HL-60 (cell line): ENCODE results near the gene POU5F1.
"Not testable (repeated sequence)": the region's sequence is repeated elsewhere in the genome, so short reads cannot be mapped to it uniquely, and the experiment has no call there.

Source experiments
- DNase-seq, 2 experiments: peaks; one replicate each; pipeline ENCODE4 v3.0.0-alpha.2; 2010 to 2020; ENCODE audit warnings: low read depth in 1 of 2, low spot score in 1 of 2
- H3K27ac ChIP-seq: fragments of 250-450 bp; sonication (Bioruptor Pico); replicated peaks from 2 replicates; pipeline ENCODE4 v1.5.1; 2020; ENCODE audit warnings: mild to moderate bottlenecking, moderate library complexity
- H3K27me3 ChIP-seq: fragments of 250-450 bp; sonication (Bioruptor Pico); 2 replicates; pipeline ENCODE4 v1.5.1; 2021; ENCODE audit warnings: mild to moderate bottlenecking, moderate library complexity; ENCODE audit not compliant: insufficient read depth, poor library complexity, severe bottlenecking
- H3K4me3 ChIP-seq: replicated peaks from 2 replicates; pipeline ENCODE4 v1.5.1; 2011; ENCODE audit warnings: mild to moderate bottlenecking, control low read depth, low read length; ENCODE audit not compliant: insufficient read depth
- GABPA ChIP-seq: IDR thresholded peaks from 2 replicates; pipeline ENCODE4 v1.6.1; 2012; ENCODE audit warnings: low read depth
- POLR2AphosphoS5 ChIP-seq: IDR thresholded peaks from 2 replicates; pipeline ENCODE4 v1.6.1; 2012; ENCODE audit warnings: low read depth
- SPI1 ChIP-seq: IDR thresholded peaks from 2 replicates; pipeline ENCODE4 v1.6.1; 2012; ENCODE audit warnings: low read depth, mild to moderate bottlenecking, borderline replicate concordance
- TF ChIP-seq, protein P1 (sequence below): IDR thresholded peaks from 2 replicates; pipeline ENCODE4 v1.6.1; 2012; ENCODE audit warnings: low read depth; ENCODE audit not compliant: insufficient replicate concordance
- TF ChIP-seq, protein P2 (sequence below): IDR thresholded peaks from one replicate; pipeline ENCODE4 v1.5.1; 2011; ENCODE audit warnings: low read length, control low read depth, inconsistent platforms; ENCODE audit not compliant: insufficient read depth

Gene POU5F1

DNA sequence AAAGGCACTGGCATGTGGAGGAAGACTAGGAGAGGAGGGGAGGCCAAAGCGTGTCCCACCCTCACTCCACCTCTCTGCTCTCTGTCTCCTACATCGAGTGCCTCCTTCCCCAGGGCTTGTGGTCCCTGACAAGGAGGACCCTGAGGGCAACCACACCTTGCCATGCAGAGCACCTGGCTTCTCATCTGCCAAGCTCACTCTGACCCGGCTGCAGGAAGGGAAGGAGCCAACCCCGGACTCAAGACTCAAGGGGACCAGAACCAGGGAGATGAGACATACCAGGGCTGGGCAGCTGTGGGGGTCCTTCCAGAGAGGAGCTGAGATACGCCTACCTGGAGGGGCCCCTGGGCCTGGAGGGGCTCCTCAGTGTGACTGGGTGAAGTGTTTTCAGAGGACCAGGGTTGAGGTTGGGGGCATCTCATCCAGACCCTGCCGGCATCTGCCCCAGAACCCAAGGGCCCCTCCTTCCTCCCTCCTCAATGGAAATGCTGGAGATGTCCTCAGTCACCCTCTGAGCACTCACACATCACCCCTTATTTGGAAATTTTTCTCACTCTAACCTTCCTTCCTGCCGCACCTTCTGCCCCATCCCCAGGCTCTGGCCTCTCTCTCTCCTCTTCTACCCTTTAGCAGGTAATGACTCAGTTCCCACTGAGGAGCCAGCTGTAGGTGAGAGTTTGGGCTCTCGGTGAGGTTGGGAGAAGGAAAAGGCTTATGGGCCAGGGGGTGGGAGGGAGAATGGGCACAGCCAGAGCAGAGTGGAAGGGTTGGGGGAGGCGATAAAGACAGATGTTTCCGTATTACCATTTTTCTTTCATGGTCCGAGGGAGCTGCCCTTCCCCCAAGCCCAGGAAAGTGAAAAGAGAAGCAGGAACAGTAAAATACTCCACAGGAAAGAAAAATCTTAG is 32.0 kb upstream of the POU5F1 start:
- Histone ChIP-seq H3K27me3 (no peaks in the 10 kb centered on the region), H3K4me3 (peak overlapping the region; percentile 15; the same call in 1 of the 2 replicates), H3K27ac (peak overlapping the region; percentile 76)
- 0 out of 2 replicates have a peak, but pooled peaks have one; percentile 11 for TF ChIP-seq POLR2AphosphoS5
- TF ChIP-seq, protein P1, sequence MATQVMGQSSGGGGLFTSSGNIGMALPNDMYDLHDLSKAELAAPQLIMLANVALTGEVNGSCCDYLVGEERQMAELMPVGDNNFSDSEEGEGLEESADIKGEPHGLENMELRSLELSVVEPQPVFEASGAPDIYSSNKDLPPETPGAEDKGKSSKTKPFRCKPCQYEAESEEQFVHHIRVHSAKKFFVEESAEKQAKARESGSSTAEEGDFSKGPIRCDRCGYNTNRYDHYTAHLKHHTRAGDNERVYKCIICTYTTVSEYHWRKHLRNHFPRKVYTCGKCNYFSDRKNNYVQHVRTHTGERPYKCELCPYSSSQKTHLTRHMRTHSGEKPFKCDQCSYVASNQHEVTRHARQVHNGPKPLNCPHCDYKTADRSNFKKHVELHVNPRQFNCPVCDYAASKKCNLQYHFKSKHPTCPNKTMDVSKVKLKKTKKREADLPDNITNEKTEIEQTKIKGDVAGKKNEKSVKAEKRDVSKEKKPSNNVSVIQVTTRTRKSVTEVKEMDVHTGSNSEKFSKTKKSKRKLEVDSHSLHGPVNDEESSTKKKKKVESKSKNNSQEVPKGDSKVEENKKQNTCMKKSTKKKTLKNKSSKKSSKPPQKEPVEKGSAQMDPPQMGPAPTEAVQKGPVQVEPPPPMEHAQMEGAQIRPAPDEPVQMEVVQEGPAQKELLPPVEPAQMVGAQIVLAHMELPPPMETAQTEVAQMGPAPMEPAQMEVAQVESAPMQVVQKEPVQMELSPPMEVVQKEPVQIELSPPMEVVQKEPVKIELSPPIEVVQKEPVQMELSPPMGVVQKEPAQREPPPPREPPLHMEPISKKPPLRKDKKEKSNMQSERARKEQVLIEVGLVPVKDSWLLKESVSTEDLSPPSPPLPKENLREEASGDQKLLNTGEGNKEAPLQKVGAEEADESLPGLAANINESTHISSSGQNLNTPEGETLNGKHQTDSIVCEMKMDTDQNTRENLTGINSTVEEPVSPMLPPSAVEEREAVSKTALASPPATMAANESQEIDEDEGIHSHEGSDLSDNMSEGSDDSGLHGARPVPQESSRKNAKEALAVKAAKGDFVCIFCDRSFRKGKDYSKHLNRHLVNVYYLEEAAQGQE, result no peak
- DNase-seq, result peak; percentile 43 to 47

DNA sequence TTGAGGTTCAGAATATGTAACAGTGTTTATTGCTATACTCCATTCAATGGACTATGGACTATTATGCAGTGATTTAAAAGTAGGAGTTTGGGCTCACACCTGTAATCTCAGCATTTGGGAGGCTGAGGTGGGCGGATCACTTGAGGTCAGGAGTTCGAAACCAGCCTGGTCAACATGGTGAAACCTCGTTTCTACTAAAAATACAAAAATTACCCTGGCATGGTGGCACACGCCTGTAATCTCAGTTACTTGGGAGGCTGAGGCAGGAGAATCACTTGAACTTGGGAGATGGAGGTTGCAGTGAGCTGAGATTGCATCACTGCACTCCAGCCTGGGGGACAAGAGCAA is 28.6 kb upstream of the POU5F1 start:
- not testable (repeated sequence) for DNase-seq, H3K27me3 ChIP-seq, H3K27ac ChIP-seq
- peak overlapping the region; percentile 74 for H3K4me3 ChIP-seq

DNA sequence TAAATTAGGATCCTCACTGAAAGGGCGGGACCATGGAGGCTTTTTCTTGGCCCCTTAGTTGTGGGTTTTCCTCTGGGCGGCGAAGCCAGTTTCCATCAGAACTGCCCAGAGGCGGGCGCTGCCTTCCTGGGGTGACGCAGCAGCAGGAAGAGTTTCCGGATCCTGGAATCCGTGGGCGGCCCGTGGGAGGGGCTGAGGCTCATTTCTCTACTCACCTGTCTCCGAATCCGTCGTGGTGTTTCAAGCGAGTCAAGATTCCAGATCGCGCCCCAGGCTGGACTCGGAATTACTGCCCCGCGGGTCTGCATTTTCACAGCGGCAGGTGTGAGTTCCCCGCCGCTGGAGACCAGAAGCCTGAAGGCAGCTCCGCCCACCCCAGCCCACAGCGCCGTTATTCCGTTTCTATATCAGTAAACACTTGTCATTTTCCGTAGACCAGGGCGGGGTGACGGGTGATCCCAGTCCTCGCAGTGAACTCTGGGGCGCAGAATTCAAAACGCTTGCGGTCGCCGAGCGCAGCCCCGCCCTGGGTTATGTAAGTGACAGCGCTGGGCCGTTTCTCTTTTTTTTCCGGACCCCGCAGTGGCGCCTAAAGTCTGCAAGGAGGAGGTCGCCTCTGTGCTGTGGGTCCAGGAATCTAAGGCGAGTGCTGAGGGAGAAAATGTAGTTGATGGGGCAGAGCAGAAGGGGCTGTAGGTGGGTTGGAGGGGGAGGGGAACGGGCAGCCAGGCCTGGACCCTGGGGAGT is 27.2 kb upstream of the POU5F1 start:
- H3K27ac ChIP-seq, result peak overlapping the region; percentile 96
- no peaks in the 10 kb centered on the region for H3K27me3 ChIP-seq
- DNase-seq, result peak; percentile 86 to 98
- TF ChIP-seq, protein P2, sequence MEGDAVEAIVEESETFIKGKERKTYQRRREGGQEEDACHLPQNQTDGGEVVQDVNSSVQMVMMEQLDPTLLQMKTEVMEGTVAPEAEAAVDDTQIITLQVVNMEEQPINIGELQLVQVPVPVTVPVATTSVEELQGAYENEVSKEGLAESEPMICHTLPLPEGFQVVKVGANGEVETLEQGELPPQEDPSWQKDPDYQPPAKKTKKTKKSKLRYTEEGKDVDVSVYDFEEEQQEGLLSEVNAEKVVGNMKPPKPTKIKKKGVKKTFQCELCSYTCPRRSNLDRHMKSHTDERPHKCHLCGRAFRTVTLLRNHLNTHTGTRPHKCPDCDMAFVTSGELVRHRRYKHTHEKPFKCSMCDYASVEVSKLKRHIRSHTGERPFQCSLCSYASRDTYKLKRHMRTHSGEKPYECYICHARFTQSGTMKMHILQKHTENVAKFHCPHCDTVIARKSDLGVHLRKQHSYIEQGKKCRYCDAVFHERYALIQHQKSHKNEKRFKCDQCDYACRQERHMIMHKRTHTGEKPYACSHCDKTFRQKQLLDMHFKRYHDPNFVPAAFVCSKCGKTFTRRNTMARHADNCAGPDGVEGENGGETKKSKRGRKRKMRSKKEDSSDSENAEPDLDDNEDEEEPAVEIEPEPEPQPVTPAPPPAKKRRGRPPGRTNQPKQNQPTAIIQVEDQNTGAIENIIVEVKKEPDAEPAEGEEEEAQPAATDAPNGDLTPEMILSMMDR, result no peak
- TF ChIP-seq, protein P1, result peak; percentile 60
- TF ChIP-seq SPI1 (peak; percentile 30; the same call in 1 of the 2 replicates), GABPA (no peak), POLR2AphosphoS5 (peak; percentile 66)
- peak overlapping the region; percentile 74 for H3K4me3 ChIP-seq

DNA sequence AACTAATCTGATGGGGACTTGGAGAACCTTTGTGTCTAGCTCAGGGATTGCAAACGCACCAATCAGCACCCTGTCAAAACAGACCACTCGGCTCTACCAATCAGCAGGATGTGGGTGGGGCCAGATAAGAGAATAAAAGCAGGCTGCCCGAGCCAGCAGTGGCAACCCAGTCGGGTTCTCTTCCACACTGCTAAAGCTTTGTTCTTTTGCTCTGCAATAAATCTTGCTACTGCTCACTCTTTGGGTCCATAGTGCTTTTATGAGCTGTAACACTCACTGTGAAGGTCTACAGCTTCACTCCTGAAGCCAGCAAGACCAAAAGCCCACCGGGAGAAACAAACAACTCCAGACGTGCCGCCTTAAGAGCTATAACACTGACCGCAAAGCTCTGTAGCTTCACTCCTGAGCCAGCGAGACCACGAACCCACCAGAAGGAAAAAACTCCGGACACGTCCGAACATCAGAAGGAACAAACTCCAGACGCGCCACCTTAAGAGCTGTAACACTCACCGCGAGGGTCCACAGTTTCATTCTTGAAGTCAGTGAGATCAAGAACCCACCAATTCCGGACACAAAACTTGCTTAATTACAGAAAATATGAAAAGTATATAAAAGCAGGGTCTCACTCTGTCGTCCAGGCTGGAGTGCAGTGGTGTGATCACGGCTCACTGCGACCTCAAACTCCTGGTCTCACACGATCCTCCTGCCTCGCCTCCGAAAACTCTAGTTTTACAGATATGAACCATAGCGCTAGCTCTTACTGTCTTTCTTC is 26.0 kb upstream of the POU5F1 start:
- not testable (repeated sequence) for DNase-seq, H3K27me3 ChIP-seq
- Histone ChIP-seq H3K4me3 (peak overlapping the region; percentile 74), H3K27ac (peak overlapping the region; percentile 96; the same call in 1 of the 2 replicates)

DNA sequence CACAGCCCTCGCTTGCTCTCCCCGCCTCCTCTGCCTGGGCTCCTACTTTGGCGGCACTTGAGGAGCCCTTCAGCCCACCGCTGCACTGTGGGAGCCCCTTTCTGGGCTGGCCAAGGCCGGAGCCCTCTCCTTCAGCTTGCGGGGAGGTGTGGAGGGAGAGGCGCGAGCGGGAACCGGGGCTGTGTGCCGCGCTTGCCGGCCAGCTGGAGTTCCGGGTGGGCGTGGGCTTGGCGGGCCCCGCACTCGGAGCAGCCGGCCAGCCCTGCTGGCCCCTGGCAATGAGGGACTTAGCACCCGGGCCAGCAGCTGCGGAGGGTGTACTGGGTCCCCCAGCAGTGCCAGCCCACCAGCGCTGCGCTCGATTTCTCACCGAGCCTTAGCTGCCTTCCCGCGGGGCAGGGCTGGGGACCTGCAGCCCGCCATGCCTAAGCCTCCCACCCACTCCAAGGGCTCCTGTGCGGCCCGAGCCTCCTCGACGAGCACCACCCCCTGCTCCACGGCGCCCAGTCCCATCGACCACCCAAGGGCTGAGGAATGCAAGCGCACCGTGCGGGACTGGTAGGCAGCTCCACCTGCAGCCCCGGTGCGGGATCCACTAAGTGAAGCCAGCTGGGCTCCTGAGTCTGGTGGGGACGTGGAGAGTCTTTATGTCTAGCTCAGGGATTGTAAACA is 25.0 kb upstream of the POU5F1 start:
- not testable (repeated sequence) for H3K4me3 ChIP-seq, H3K27me3 ChIP-seq, H3K27ac ChIP-seq, DNase-seq
